ENCODE measurements around the gene PRPH2.
"Not testable (repeated sequence)": the region's sequence is repeated elsewhere in the genome, so short reads cannot be mapped to it uniquely, and the experiment has no call there.

PRPH2 gene

DNA sequence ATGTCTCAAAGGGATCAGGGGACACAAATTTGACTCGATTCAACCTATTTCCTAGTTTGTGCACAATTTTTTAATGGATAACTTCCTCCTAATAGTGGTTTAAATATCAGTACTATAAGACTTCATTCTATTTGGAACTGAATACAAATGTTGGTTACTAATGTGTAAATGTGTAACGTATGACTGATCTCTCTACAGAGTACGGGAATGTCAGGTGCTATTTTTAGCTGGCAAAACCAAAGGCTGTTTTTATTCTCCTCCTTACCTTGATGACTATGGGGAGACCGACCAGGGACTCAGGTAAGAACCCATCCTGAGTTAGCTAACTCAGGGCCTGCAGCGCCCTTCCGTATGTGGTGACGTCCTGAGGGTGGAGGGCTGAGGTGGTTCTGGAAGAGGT, 33.0 kb downstream of the PRPH2 start:
- Histone ChIP-seq H3K27ac (ENCODE audit: low read depth, low read length) (no peak overlapping the region), H3K4me3 (ENCODE audit: low read length) (no peak overlapping the region), H3K9ac (ENCODE audit: low read length) (no peak overlapping the region)

DNA sequence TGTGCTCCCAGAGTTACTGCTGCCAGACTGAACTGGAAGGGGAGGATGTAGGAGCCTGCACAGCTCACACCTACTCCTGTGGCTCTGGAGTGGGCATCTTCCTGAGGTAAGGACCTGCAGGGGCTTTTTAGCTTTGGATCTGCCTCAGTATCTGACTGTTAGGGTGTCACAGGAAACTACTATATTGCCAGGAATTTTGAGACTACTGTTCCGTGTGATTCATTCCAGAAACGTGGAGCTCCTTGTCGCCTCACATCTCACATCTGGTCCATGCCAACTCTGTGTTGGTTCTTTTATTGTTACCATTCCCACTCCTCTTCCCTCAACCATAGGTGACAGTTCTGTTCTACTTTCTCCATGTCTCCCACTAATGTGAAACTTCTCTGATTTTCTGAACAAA, 34.1 kb downstream of the PRPH2 start:
- H3K4me3 ChIP-seq (ENCODE audit: low read length) = no peak overlapping the region
- peaks cover 24% of the 10 kb centered on the region for H3K36me3 ChIP-seq (ENCODE audit: control insufficient read depth, insufficient read depth, low read length)
- H3K27ac ChIP-seq (ENCODE audit: low read depth, low read length) = no peak overlapping the region
- no peak overlapping the region for H3K9ac ChIP-seq (ENCODE audit: low read length)
- H3K27me3 ChIP-seq (ENCODE audit: control insufficient read depth, insufficient read depth, low read length) = no peaks in the 10 kb centered on the region
- peaks cover 3% of the 10 kb centered on the region for H3K4me1 ChIP-seq (ENCODE audit: control insufficient read depth, insufficient read depth, low read length)

More for the DNA sequence above, 33.0 kb downstream of the PRPH2 start:
- Histone ChIP-seq H3K36me3 (ENCODE audit: control insufficient read depth, insufficient read depth, low read length) (peaks cover 24% of the 10 kb centered on the region), H3K27me3 (ENCODE audit: control insufficient read depth, insufficient read depth, low read length) (no peaks in the 10 kb centered on the region), H3K4me1 (ENCODE audit: control insufficient read depth, insufficient read depth, low read length) (peaks cover 3% of the 10 kb centered on the region)

DNA sequence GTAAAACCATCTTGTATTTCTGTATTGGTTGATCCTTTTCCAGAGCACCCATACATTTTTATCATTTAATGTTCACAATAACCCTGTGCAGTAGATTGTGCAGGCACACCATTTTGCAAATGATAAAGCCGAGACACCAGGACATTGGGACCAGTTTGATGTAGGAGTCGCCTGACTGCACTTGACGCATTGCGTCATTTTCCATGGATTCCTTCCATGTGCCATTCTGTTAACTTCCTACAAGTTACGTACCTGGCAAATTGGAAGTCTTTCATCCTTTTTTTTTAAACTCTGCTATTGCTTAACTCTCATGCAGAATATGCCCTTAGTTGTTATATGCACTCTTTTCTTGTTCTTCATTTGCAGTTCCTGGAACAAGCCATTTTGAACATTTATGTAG, 43.0 kb downstream of the PRPH2 start:
- Histone ChIP-seq H3K36me3 (ENCODE audit: control insufficient read depth, insufficient read depth, low read length) (peaks cover 49% of the 10 kb centered on the region), H3K9ac (ENCODE audit: low read length) (no peak overlapping the region), H3K27me3 (ENCODE audit: control insufficient read depth, insufficient read depth, low read length) (no peaks in the 10 kb centered on the region), H3K27ac (ENCODE audit: low read depth, low read length) (no peak overlapping the region), H3K4me3 (ENCODE audit: low read length) (no peak overlapping the region), H3K4me1 (ENCODE audit: control insufficient read depth, insufficient read depth, low read length) (no peaks in the 10 kb centered on the region)

DNA sequence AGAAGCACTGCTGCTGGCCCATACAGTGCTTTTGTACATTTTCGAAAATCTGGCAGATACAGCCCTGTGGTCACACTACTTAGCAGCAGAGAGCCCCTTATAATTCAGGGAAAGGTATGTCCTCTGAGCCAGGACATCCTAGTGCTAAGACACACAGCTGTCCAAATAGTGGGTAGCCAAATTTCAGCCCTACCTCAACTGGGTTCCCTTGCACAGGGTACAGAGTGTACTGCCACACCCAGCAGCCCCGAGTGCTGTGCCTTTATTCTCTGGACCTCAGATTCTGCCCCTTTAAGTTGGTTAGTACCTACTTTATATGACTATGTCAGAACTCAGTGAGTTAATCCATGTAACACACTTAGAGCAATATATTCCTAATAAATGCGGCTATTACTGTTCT, 47.6 kb downstream of the PRPH2 start:
- Histone ChIP-seq H3K4me1 (ENCODE audit: control insufficient read depth, insufficient read depth, low read length) (no peaks in the 10 kb centered on the region), H3K27me3 (ENCODE audit: control insufficient read depth, insufficient read depth, low read length) (no peaks in the 10 kb centered on the region), H3K4me3 (ENCODE audit: low read length) (no peak overlapping the region), H3K9ac (ENCODE audit: low read length) (no peak overlapping the region), H3K27ac (ENCODE audit: low read depth, low read length) (no peak overlapping the region), H3K36me3 (ENCODE audit: control insufficient read depth, insufficient read depth, low read length) (peaks cover 54% of the 10 kb centered on the region)

DNA sequence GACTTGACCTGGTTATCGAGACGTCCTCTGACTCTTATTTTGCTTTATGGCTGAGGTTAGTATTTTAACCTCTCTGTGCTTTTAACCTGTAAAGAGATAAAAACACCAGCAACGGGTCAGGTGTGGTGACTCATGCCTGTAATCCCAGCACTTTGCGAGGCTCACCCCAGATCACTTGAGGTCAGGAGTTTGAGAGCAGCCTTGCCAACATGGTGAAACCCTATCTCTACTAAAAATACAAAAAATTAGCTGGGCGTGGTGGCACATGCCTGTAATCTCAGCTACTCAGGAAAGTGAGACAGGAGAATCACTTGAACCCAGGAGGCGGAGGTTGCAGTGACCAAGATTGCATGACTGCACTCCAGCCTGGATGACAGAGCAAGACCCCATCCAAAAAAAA, 48.0 kb downstream of the PRPH2 start:
- H3K36me3 ChIP-seq (ENCODE audit: control insufficient read depth, insufficient read depth, low read length) = peaks cover 57% of the 10 kb centered on the region
- not testable (repeated sequence) for H3K27me3 ChIP-seq (ENCODE audit: control insufficient read depth, insufficient read depth, low read length); H3K9ac ChIP-seq (ENCODE audit: low read length); H3K4me1 ChIP-seq (ENCODE audit: control insufficient read depth, insufficient read depth, low read length); H3K4me3 ChIP-seq (ENCODE audit: low read length); H3K27ac ChIP-seq (ENCODE audit: low read depth, low read length)

DNA sequence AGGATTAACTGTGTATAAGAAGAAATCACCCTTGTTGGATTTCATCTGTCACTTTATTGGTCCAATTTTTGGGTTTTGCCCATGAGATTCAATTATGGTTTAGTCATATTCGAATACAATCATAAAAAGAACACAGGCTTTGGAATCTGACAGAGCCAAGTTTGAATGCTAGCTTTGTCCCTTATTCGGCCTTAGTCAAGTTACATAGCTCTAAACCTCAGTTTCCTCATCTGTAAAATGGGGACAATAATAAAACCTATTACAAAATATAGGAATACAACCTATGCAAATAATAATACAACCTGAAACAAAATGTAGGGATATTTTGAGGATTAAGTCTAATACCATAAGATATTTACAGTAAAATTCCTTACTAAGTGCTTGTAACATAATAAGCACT, 57.7 kb downstream of the PRPH2 start:
- Histone ChIP-seq H3K4me3 (ENCODE audit: low read length) (no peak overlapping the region), H3K36me3 (ENCODE audit: control insufficient read depth, insufficient read depth, low read length) (peaks cover 20% of the 10 kb centered on the region), H3K9ac (ENCODE audit: low read length) (no peak overlapping the region), H3K27me3 (ENCODE audit: control insufficient read depth, insufficient read depth, low read length) (no peaks in the 10 kb centered on the region), H3K4me1 (ENCODE audit: control insufficient read depth, insufficient read depth, low read length) (peaks cover 3% of the 10 kb centered on the region), H3K27ac (ENCODE audit: low read depth, low read length) (no peak overlapping the region)

DNA sequence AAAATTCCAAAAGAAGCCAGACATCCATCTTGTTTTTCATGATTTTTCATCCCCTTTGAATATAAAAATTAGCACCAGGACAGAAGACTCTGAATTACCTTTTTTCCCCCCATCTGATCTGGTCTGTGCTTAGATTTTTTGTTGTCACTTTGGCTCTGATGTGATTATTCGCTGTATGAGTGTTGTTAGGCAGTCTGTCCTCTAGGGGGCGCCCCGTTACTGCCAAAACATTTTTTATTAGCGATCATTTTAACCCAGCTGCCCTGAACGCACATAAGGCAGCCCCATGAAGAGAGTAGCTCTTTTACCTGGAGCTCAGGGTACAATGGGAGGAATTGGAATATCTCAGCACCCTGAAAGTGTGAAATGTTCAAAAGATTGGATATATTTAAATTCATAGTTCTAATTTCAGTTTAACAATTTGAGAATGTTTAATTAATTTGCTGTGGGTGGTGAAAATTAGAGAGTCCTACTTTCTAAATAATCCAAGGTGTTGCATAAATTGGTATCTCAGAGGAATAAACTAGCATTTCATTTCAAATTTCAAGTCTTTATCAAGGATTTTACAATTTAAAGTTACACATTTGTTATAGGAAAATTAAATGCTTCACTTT, 60.8 kb downstream of the PRPH2 start:
- no peak overlapping the region for H3K9ac ChIP-seq (ENCODE audit: low read length)
- H3K4me1 ChIP-seq (ENCODE audit: control insufficient read depth, insufficient read depth, low read length) = peaks cover 3% of the 10 kb centered on the region
- H3K27ac ChIP-seq (ENCODE audit: low read depth, low read length) = no peak overlapping the region
- no peak overlapping the region for H3K4me3 ChIP-seq (ENCODE audit: low read length)
- peaks cover 28% of the 10 kb centered on the region for H3K36me3 ChIP-seq (ENCODE audit: control insufficient read depth, insufficient read depth, low read length)
- no peaks in the 10 kb centered on the region for H3K27me3 ChIP-seq (ENCODE audit: control insufficient read depth, insufficient read depth, low read length)

DNA sequence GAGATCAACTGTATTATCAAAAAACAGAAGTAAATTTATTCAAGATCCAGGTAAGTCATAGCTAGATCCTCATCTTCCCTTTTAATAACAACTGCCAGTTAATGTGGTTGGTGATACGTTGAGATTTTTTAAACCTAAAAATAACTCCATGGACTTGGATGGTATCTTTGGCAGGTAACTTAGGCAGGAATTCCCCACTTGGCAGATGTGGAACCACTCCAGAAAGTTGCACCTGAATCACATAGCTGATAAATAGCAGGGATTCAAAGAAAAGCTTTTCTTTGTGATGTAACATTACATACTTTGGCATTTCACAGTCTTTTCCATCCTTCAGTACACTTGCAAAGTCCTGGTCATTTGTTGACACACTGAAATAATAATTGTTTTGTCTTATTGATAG, 62.6 kb downstream of the PRPH2 start:
- no peak overlapping the region for H3K4me3 ChIP-seq (ENCODE audit: low read length)
- H3K9ac ChIP-seq (ENCODE audit: low read length) = no peak overlapping the region
- H3K27ac ChIP-seq (ENCODE audit: low read depth, low read length) = no peak overlapping the region
- no peaks in the 10 kb centered on the region for H3K27me3 ChIP-seq (ENCODE audit: control insufficient read depth, insufficient read depth, low read length)
- H3K4me1 ChIP-seq (ENCODE audit: control insufficient read depth, insufficient read depth, low read length) = peaks cover 3% of the 10 kb centered on the region
- H3K36me3 ChIP-seq (ENCODE audit: control insufficient read depth, insufficient read depth, low read length) = peaks cover 23% of the 10 kb centered on the region

DNA sequence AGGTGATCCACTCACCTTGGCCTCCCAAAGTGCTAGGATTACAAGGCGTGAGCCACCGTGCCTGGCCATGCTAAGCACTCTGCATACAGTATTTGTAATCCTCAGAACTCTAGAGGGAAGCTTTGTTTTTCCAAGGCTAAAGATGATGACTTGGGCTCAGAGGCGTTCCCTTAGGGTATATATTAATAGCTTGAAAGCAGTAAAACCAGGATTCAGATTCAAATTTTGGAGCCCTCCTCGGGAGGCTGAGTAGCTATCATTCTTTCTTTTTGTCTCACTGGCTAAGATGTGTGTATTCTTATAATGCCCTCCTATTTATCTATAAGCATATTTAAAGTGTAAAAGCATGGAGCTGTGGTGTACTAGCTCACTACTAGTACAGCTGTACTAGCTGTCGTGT, 68.5 kb downstream of the PRPH2 start:
- Histone ChIP-seq H3K9ac (ENCODE audit: low read length) (no peak overlapping the region), H3K4me3 (ENCODE audit: low read length) (no peak overlapping the region), H3K36me3 (ENCODE audit: control insufficient read depth, insufficient read depth, low read length) (peaks cover 16% of the 10 kb centered on the region), H3K27me3 (ENCODE audit: control insufficient read depth, insufficient read depth, low read length) (no peaks in the 10 kb centered on the region), H3K4me1 (ENCODE audit: control insufficient read depth, insufficient read depth, low read length) (no peaks in the 10 kb centered on the region), H3K27ac (ENCODE audit: low read depth, low read length) (no peak overlapping the region)

DNA sequence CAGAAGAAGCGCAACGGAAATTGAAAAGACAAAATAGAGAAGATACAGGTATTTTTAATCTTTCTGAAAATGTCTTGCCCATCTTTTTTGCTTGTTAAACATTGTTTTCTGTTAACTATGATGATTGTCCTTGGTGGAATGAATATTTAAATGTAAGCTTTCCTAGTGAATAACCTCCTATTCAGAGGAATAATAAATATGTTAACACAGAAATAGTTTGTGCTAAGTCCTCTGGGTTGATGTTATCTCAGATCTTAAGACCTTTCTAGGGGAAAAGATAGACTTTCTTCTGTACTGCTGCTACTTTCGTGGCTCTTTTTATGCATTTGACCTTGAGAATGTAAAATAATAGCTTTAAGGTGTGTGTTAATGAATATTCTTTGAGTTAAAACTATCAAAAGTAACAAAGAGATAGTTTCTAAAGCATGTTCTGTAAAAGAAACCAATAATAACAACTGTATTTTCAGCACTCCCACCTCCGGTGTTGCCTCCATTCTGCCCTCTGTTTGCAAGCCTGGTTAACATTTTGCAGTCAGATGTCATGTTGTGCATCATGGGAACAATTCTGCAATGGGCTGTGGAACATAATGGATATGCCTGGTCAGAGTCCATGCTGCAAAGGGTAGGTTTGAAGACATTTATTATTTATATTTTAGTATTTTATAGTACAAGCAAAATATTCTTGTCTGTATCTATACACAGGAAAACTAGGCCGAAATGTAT, 70.2 kb downstream of the PRPH2 start:
- Histone ChIP-seq H3K4me1 (ENCODE audit: control insufficient read depth, insufficient read depth, low read length) (no peaks in the 10 kb centered on the region), H3K27me3 (ENCODE audit: control insufficient read depth, insufficient read depth, low read length) (no peaks in the 10 kb centered on the region), H3K4me3 (ENCODE audit: low read length) (no peak overlapping the region), H3K9ac (ENCODE audit: low read length) (no peak overlapping the region), H3K27ac (ENCODE audit: low read depth, low read length) (no peak overlapping the region), H3K36me3 (ENCODE audit: control insufficient read depth, insufficient read depth, low read length) (peaks cover 6% of the 10 kb centered on the region)
